RPMI8226 (cell line): Measurements from ENCODE around the gene MORN3.
"Not testable (repeated sequence)": the region's sequence is repeated elsewhere in the genome, so short reads cannot be mapped to it uniquely, and the experiment has no call there.

Experiments used
- DNase-seq: peaks from one replicate; pipeline ENCODE4 v3.0.0-alpha.2; 2015

Gene MORN3

DNA sequence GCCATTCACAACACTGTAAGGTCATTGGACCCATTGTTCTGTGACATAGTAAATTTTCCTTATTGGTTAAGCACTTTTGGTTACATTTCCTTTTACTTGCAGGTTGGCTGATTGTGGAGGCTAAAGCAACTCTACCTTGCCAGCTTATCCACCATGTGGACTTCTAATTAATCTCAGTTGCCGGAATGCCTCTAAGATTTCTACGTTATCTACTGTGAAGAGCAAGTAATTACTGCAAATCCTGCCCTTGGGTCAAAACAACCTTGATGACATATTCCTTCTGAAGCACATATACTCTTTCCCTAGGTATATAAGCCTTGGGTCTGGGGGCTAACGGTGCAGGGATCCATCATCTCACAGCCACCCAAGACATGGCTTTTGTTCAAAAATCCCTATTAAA lies 19.5 kb upstream of the MORN3 start:
- DNase-seq: no peak

DNA sequence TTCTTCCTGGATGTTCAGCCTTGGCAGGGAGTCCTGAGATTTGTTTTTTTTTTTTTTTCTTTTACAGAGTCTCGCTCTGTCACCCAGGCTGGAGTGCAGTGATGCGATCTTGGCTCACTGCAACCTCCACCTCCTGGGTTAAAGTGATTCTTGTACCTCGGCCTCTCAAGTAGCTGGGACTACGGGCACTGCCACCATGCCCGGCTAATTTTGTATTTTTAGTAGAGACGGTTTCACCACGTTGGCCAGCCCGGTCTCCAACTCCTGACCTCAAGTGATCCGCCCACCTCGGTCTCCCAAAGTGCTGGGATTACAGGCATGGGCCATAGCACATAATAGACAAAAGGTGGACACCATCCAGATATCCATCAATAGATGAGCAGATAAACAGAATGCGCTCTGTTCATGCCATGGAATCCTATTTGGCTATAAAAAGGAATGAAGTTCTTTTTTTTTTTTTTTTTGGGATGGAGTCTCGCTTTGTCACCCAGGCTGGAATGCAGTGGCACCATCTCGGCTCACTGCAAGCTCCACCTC lies 10.3 kb upstream of the MORN3 start:
- DNase-seq: not testable (repeated sequence)

DNA sequence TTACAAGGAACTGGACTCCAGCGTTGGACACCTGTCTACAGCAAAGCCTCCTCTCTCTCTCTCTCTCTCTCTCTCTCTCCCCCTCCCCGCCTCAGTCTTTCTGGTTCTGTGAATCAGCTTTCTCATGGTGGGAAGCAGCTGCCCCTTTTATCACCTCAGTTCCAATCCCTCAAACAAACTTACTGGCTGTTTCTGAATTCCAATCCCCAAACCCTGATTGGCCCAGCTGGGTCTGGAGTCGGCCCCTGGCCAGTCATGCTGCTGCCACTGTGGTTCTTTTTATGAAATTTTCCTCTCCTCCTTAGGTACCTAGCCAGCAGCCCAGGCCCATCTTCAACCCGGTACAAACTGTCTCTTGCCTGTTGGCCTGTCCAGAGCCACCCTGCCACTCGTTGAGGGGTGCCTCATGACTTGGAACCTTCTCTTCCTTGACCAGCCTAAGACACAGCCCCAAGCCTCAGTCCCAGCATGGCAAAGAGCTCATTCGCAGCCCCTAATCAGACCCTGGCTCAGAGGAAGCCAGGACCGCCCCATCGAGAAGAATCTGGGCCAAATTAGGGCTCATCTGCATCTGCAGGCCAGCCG lies 9.4 kb upstream of the MORN3 start:
- no peak for DNase-seq

DNA sequence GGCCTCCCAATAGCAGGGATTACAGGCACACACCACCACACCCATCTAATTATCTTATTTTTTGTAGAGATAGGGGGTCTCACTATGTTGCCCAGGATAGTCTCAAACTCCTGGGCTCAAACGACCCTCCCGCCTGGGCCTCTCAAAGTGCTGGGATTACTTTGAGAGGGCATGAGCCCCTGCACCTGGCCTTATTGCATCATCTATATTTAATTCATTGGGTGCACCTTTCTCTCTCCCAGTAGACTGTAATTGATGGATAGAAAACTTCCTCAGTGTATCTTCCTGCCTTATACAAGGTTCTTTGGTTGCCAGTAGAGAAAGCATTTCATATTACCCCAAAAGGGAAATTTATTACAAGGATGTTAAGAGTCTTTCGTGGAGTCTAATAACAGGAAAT lies 8.9 kb upstream of the MORN3 start:
- no peak for DNase-seq

DNA sequence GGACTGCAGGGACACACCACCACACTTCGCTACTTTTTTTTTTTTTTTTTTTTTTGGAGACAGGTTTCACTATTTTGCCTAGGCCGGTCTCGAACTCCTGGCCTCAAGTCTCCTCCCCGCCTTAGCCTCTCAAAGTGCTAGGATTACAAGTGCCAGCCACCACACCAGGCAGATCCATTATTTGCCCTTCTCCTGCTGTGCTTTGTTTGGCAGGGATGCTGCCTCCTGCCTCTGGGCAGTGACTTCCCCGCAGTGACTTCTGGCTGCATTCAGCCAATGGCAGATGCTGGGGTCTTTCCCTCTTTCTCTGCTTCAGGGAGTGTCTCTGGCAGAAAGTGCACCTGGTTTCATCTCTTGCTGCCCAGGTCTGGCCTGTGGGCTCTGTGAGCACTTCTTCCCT lies 6.7 kb upstream of the MORN3 start:
- DNase-seq: no peak

DNA sequence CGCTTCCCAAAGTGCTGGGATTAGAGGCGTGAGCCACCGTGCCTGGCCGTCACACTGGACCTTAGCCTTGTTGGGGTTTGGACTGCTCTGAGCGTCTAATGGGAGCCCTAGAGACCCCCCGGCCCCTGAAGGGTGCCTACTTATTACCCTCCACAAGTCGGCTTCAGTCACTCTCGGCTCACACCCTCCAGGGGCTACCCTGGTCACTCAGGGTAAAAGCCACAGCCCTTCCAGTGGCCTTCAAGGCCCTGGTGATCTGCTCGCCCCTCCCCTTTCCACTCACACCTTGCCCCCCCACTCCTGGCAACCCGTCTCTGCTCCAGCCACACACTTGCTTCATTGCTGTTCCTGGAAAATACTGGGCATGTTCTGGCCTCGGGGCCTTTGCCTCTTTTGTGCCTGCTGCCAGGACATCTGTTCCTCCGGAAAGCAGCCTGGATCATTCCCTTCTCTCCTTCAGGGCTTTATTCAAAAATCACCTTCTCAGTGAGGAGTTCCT lies 3.6 kb upstream of the MORN3 start:
- peak; percentile 23 for DNase-seq

DNA sequence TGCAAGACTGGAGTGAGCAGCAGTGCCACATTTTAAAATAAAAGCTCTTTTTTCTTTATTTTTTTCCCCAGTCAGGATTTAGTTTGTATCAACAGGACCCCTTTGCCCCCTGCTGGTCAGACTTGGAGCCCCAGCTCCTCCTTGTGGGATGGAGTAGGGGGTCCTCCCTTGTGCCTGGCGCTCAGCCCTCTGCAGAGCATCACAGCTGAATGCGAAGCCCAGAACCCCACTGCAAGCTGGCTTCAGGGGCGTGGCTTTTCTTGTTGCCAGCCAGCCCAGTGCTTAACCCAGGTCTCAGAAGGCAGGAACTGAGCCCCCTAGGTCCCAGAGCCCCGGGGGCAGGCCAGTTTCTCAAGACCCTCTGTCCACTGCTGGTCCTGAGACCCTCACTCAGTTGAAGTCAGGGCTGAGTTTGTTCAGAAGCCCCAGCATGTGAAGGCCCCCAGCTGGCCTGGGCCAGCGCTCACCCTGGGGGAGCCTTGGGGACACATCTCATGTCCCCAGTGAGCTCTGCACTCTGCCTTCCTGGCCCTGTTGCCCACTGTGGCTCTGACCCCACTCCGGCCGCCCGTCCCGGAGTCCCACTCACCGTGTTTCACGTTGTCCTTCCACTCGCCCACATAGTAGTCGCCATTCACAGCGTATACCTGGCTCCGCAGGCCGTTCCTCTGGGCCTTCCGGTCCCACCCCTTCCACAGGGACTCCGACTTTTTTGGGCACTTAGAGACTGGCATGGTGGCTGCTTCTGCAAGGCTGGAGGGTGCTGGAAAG lies 519 bp downstream of the MORN3 start:
- peak; percentile 49 for DNase-seq

DNA sequence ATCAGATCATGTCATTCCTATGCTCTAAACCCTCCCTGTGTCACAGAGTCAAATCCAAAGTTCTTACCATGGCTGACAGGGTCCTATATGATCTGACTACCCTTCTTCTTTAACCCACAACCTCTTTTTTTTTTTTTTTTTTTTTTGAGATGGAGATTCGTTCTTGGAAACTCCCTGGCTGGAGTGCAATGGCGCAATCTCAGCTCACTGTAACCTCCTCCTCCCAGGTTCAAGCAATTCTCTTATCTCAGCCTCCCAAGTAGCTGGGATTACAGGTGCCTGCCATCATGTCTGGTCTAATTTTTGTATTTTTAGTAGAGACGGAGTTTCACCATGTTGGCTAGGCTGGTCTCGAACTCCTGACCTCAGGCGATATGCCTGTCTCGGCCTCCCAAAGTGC lies 2.6 kb downstream of the MORN3 start:
- DNase-seq: not testable (repeated sequence)

DNA sequence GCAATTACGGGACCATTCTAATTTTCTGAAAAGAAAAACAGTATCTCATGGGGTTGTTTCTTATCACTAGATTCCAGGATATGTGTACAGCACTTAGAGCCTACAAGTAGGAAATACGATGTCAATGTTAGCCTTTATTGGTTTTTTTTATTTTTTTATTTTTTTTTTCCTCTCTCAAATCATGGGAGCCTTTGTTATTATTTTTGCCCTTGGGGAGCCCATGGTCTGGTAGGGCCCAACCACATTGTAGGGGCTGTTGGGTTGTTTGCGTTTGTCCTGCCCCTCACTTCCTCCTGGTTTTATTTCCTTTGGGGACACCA lies 5.9 kb downstream of the MORN3 start:
- no peak for DNase-seq

DNA sequence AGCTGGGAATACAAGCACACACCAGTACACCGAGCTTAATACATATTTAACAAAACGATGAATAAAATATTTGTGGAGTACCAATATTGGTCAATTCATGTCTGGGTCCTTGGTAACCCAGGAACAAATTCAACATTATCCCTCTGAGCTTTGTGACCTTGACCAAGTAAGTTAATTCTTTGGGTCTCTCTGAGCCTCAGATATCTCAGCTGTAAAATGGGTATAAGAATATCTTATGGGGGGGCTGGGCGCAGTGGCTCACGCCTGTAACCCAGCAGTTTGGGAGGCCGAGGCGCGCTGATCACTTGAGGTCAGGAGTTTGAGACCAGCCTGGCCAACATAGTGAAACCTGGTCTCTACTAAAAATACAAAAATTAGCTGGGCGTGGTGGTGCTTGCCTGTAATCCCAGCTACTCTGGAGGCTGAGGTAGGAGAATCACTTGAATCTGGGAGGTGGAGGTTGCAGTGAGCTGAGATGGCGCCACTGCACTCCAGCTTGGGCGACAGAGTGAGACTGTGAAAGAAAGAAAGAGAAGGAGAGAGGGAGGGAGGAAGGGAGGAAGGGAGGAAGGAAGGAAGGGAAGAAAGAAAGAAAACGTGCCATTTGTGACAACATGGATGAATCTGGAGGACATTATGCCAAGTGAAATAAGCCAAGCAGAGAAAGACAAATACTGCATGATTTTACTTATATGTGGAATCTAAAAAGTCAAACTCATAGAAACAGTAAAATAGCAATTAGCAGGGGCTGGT lies 7.9 kb downstream of the MORN3 start:
- DNase-seq: not testable (repeated sequence)

DNA sequence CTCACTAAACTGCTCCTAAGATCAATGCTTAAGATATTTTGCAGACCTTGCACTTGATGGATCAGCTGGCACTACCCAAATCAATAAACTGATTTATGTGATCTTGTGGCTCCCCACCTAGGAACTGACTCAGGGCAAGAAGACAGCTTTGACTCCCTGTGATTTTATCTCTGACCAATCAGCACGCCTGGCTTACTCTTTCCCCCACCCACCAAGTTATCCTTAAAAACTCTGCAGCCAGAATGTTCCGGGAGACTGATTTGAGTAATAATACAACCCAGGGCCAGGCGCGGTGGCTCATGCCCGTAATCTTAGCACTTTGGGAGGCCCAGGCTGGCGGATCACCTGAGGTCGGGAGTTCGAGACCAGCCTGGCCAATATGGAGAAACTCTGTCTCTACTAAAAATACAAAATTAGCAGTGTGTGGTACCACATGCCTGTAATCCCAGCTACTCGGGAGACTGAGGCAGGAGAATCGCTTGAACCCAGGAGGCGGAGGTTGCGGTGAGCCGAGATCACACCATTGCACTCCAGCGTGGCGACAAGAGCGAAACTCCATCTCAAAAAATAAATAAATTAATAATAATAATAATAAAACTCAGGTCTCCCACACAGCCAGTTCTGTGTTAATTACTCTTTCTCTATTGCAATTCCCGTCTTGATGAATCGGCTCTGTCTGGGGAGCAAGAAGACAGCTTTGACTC lies 12.0 kb downstream of the MORN3 start:
- no peak for DNase-seq

DNA sequence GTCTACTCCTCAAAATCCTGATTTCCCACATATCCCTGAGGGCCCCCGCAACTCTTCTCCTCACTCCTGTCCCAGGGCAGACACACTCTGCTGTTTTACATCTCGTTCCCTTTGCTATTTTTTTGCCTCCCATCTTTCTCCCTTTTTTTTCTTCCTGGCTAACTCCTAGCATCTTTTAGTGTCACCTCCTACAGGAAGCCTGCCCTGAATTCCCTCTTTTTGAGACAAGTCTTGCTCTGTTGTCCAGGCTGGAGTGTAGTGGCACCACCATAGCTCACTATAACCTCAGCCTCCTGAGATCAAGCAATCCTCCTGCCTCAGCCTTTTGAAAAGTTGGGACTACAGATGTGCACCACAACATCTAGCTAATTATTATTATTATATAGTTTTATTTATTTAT lies 13.3 kb downstream of the MORN3 start:
- no peak for DNase-seq

DNA sequence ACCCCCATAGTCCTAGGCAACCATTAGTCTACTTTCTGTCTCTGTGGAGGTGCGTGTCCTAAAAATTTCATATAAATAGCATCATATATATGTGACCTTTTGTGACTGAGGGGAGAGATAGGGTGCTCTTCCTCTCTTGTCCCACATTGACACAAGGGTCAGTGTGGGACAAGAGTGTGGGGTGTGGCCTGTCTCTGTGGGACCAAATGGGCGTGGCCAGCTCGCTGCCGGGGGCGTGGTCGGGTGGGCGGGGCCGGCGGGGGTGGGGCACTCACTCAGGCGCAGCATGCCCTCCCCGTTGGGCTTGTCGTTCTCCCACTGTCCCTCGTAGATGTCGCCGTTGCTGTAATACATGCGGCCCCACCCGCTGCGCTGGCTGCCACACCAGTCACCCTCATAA lies 15.5 kb downstream of the MORN3 start:
- no peak for DNase-seq

DNA sequence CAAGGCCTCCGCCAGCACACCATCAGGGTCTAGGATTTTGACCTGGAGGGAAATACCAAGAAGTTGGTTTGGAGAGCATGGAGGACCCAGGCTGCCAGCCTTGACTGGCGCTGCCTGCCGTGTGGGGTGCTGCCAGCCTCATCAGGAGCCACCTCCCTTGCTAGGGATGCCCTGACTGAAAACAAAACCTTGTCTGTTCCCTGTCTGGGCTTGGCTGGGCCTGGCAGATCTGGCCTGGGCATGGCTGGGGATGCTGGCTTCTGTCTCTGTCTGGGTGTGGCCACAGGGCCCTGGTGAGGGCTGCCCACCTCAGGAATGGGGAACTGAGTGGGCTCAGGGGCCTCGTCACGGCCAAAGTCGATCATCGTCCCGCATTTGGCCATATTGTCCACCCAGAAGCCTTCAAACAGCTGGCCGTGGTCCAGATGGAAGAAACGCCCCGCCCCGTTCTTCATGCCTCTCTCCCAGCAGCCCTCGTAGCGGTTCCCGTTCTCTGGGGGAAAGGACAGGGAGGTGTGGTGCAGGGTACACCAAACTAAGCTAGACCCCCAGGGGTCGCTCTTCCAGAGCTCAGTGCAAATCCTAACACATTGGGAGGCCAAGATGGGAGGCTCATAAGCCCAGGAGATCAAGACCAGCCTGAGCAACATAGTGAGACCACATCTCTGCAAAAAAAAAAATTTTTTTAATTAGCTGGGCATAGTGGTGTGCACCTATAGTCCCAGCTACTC lies 16.5 kb downstream of the MORN3 start:
- no peak for DNase-seq

DNA sequence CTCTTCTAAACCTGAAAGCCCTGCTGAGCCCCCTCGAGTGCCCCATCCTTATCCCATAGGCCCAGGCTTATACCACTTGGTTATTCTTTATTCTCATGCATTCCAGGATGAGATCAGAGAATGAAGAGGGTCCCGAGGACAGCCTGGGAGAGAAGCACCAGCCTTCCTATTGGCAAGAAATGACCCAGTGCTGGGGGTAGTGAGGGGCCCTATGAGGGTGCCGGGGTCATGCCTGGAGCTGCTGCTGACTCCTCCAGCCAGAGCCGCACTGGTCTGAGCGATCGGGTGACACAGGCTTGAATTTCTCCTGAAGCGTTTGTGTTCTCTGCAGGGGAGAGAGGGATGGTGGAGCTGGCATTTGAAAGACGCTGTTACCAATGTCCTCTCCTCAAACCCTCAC lies 18.1 kb downstream of the MORN3 start:
- no peak for DNase-seq

DNA sequence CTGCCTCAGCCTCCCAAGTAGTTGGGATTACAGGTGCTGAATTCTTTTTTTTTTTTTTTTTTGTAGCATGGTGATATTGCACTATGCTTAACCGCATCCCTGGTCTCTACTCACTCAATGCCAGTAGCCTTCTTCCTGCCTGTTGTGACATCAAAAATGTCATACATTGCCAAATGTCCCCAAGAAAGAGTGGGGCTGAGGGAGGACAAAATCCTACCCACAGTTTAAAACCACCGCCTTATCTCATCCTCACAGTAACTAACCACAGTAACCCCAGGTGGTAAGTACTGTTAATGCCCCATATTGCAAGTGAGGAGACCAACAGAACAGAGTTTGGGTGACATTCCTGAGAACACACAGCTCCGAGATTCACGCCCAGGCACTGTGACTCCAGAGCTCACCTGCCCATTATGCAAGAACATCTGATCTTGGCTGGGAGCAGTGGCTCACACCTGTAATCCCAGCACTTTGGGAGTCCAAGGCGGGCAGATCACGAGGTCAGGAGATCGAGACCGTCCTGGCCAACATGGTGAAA lies 19.6 kb downstream of the MORN3 start:
- DNase-seq: no peak

DNA sequence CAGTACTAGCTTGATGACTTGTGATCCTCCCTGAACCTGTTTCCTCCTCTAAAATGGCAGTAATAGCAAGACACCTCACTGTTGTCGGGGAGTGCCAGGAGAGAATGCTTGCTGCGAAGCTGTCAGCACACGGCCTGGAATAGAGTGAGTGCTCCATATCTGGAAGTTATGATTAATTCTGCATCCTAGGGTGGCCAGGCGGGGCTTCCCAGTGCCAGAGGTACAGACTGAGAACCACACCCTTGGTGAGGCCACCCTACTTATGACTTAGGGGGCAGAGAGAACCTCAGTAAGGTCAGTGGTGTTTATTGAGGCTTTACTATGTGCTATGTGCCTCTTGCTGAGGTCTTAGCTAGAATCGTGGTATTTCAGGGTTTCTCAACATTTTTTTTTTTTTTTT lies 20.1 kb downstream of the MORN3 start:
- DNase-seq: no peak

DNA sequence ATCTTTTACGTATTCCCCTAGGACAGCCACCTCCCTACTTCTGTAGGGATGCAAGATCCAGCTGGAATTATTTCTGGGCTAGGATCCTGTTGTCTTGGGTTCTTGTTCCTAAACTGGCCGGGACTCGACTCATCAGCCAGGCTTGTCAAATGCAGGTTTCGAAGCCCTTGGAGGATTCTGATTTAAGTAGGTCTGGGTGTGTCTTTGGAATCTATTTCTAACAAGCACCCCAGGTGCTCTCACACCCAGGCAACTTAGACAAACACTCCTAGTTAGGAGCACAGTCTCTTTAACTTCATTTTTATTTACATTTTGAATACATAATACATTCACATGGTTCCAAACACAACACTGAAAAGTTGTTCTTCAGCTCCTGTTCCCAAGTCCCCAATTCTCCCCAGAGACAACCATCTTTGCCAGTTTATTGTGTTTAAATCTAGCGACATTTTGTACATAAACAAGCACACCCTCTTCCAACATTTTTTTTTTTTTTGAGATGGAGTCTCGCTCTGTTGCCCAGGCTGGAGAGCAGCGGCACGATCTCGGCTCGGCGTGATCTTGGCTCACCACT lies 20.9 kb downstream of the MORN3 start:
- DNase-seq: no peak

DNA sequence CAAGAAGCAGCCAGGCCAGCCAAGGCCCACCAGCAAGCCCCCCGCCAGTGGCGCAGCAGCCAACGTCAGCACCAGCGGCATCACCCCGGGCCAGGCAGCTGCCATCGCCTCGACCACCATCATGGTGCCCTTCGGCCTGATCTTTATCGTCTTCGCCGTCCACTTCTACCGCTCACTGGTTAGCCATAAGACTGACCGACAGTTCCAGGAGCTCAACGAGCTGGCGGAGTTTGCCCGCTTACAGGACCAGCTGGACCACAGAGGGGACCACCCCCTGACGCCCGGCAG lies 28.2 kb downstream of the MORN3 start:
- DNase-seq: no peak

DNA sequence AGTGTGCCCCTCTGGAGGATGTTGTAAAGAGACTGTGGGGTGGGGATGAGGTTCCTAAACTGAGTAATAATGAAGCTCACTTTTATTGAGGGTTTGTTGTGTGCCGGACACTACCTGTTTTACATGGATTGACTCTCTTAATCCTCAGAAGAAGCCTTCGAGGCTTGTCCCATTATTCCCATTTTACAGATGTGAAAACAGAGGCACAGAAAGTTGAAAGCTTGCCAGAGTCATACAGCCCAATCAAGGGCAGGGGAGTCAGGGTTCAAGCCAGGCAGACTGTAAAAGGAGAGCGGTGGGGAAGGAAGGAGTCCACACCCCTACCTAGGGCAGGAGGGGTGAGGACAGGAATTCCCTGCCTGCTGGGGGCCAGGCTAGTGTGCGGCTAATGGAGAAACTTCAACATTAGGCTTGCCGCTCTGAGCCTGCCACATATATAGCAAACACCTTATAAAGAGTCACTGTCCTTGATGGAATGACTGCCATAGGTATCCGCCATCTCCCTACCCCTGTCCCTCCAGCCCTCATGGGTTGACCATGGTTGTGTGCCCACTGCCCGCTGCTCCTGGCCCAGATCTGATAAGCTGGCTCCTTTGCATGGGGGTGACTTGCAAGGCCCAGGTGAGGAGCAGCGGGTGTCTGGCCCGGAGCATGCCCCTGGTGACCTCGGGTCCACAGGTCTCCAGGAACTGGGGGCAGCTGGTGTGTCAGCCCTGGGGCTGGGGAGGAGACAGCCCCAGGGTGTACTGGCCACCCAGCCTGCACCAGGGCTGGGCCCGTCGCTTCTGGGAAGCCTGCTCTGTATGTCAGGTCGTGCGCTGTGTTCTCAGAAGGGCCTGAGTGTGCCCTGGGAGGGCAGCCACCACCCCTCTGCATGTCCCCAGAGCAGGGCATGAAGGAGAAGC lies 30.9 kb downstream of the MORN3 start:
- DNase-seq: no peak
